Body of pancreas (tissue), 4 donors: ENCODE results near the gene MYZAP.

Experiments used
- CTCF ChIP-seq, 7 experiments: fragments of 450-650 bp in 4 of 7; fragments of 200-600 bp in 3 of 7; sonication (generic) in 3 of 7; IDR thresholded peaks; one replicate each; pipeline ENCODE4 v1.5.1; 2016 to 2019; ENCODE audit warnings: antibody characterized with exemption in 7 of 7
- POLR2A ChIP-seq, 3 donors: fragments of 450-650 bp; IDR thresholded peaks; one replicate each; pipeline ENCODE4 v1.6.1; 2016; ENCODE audit warnings: antibody characterized with exemption in 3 of 3, mild to moderate bottlenecking in 2 of 3

GRCh38 chr15:57705746-57706404 is 114.2 kb downstream of the MYZAP start:
- TF ChIP-seq CTCF (IDR thresholded peaks at IDR 0.05) = no peak
- no peak for TF ChIP-seq POLR2A (IDR thresholded peaks at IDR 0.05)
